IPS-15b (cell line): ENCODE data around the gene GALNT15.

Experiments used
- H3K27me3 ChIP-seq: one replicate; pipeline ENCODE4 v1.6.1; 2013; ENCODE audit warnings: low read length; ENCODE audit not compliant: control insufficient read depth, insufficient read depth
- H3K36me3 ChIP-seq: one replicate; pipeline ENCODE4 v1.6.1; 2013; ENCODE audit warnings: low read length; ENCODE audit not compliant: control insufficient read depth, insufficient read depth
- H3K4me1 ChIP-seq: one replicate; pipeline ENCODE4 v1.6.1; 2013; ENCODE audit warnings: mild to moderate bottlenecking, low read length; ENCODE audit not compliant: control insufficient read depth, insufficient read depth
- H3K4me3 ChIP-seq: one replicate; pipeline ENCODE4 v1.5.1; 2013; ENCODE audit warnings: low read depth, low read length
- H3K9ac ChIP-seq: one replicate; pipeline ENCODE4 v1.6.1; 2013; ENCODE audit warnings: low read depth, mild to moderate bottlenecking, low read length
- H3K9me3 ChIP-seq: one replicate; pipeline ENCODE4 v1.6.1; 2013; ENCODE audit warnings: mild to moderate bottlenecking, low read length; ENCODE audit not compliant: control insufficient read depth, insufficient read depth

GALNT15 gene

DNA sequence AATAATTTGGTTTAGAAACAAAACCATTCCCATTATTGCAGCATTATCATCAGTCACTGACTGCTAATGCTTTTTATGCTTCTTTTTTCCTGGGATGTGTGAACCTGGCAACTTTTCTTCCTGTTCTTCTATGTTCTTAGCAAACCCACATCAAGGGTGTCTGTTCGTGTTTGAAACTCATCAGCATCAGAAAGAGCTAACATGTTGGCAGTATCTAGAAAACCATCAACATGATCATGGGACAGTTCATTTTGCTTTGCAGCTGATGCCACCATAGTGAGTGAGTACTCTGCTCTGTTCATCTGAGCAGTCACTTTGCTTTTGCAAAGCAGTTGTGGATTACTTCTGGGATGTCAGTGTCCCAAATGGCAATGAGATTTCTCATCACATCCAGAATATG, 84.4 kb downstream of the GALNT15 start:
- Histone ChIP-seq H3K36me3 (no peaks in the 10 kb centered on the region), H3K27me3 (no peaks in the 10 kb centered on the region)

DNA sequence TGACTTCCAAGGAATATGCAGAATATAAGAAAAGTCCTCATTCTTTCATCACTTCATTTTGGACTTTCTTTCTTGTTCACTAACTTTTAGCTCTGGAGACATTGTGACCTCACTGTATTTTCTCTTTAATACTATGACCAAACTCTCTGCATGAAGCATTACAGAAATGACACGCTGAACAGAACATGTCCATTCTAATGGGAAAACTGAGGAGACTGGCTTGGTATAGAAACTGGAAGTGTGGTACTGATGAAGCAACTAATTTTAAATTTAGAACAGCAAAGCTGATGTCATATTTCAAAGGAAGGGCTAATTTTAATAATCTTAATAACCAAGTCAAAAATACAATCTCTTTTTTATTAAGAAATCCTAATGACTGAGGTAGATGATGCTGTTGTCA, 85.6 kb downstream of the GALNT15 start:
- Histone ChIP-seq H3K9me3 (no peaks in the 10 kb centered on the region), H3K9ac (no peak overlapping the region)

More for the DNA sequence above, 84.4 kb downstream of the GALNT15 start:
- Histone ChIP-seq H3K9ac (no peak overlapping the region), H3K9me3 (no peaks in the 10 kb centered on the region), H3K4me3 (no peak overlapping the region), H3K4me1 (no peaks in the 10 kb centered on the region)

DNA sequence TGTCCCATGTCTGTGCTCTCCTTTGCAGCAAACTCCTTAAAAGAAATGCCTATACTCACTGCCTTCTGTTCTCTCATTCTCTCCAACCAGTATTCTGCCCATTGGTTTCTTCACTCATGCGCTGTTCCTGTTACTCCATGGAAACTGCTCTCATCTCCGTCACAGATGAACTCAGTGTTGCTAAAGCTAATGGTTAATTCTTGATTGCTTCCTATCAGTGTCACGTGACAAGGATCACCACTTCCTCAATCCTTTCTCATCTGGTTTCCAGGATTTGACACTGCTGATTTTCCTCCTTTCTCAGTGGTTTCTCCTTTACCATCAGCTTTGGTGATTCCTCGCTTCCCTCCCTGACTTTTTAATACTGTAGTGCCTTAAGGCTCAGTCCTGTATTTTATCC, 87.7 kb downstream of the GALNT15 start:
- no peaks in the 10 kb centered on the region for H3K36me3 ChIP-seq
- no peak overlapping the region for H3K4me3 ChIP-seq
- H3K9ac ChIP-seq = no peak overlapping the region
- H3K4me1 ChIP-seq = peaks cover 8% of the 10 kb centered on the region
- no peaks in the 10 kb centered on the region for H3K27me3 ChIP-seq
- H3K9me3 ChIP-seq = no peaks in the 10 kb centered on the region

More for the DNA sequence above, 85.6 kb downstream of the GALNT15 start:
- H3K4me3 ChIP-seq = no peak overlapping the region
- no peaks in the 10 kb centered on the region for H3K4me1 ChIP-seq
- no peaks in the 10 kb centered on the region for H3K27me3 ChIP-seq
- no peaks in the 10 kb centered on the region for H3K36me3 ChIP-seq

DNA sequence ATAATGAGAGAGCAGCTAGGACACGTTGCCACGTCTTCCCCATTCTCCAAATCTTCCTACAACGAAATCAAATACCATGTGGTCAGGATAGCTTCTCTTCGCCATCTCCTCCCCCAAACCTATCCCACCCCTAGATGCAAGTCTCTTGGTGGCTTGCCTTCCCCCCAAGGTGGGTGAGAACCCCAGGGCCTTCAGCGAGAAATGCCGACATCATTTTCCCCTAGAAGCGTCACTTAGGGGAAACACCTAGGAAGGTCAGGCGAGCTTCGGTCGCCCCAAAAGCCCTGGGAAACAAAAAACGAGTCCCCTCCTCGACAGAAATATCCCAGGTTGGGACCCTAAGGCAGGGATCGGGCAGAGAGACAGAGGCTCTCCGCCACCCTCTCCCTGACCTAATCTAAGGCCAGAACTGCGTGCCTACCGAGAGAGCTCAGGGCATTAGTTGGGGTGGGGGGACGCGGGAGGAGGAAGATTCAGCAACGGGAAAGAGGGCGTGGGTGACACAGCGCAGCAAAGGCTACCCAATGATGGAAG, 89.8 kb downstream of the GALNT15 start:
- peak overlapping the region; percentile 57 for H3K9ac ChIP-seq
- no peaks in the 10 kb centered on the region for H3K27me3 ChIP-seq
- no peaks in the 10 kb centered on the region for H3K36me3 ChIP-seq
- H3K4me1 ChIP-seq = peaks cover 8% of the 10 kb centered on the region
- H3K4me3 ChIP-seq = peak overlapping the region; percentile 99
- H3K9me3 ChIP-seq = no peaks in the 10 kb centered on the region

DNA sequence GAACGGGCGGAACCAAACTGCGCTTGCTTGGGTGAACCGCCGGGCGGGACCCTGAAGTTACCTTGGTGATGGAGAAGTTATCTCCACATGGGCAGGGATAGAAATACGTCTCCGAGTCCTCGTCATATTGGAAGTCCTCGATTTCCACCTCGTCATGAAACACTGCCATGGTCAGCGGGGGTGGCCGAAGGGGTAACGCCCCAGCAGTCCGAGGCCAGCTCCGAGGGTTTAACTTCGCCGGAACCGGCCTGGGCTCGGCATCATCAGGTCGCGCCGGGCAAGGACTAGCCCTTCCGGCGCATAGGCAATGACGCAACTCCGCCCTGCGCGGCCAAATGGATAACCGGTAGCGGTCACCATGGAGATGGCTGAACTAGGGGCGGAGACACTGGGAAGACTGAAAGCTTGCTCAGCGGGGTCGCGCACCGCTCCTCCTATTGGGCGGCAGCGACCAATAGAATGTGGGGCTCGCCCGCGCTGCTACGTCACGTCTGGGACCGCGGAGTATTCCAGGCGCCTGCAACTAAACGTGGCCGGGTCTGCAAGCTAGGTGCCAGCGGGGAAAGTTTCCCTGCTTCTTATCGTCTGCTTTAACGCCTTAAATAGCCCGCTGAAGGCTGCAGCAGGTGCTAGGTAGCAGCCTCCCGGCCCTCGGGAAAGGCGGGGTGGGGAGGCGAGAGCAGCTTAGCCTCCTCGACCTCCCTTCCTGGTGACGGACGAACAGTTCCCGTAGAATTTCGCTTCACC, 90.4 kb downstream of the GALNT15 start, which contains the start of the genes DPH3 and OXNAD1:
Gene DPH3, minus strand, starts transcription at position 236 of the 747 bp plus-strand sequence. Its CDS starts 67 bp downstream, at position 169.
Gene OXNAD1, plus strand, starts transcription at position 505 of the 747 bp plus-strand sequence. CDS start 5,741 bp downstream, outside the sequence.
- Histone ChIP-seq H3K27me3 (no peaks in the 10 kb centered on the region), H3K4me1 (peaks cover 8% of the 10 kb centered on the region), H3K9ac (peak within 1 kb of the TSS; percentile 94), H3K36me3 (no peaks in the 10 kb centered on the region), H3K4me3 (peak within 1 kb of the TSS; percentile 99), H3K9me3 (no peaks in the 10 kb centered on the region)

DNA sequence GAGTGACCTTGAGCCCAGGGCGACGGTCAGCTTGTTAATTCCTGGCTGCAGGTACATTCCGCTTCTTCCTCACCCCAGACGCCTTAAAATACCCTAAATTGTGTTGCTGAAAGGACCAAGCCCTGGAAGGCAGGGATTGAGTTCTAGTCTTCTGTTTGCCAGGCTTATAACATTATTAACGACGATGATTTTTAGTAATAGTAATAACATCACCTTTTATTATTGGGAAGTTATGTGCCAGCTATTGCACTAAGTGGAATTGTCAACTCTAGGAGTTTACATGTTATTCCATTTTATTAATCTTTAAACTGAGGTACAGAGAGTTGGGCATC, 90.9 kb downstream of the GALNT15 start:
- Histone ChIP-seq H3K9ac (peak overlapping the region; percentile 94), H3K9me3 (no peaks in the 10 kb centered on the region), H3K4me1 (peaks cover 8% of the 10 kb centered on the region), H3K36me3 (no peaks in the 10 kb centered on the region), H3K4me3 (peak overlapping the region; percentile 99), H3K27me3 (no peaks in the 10 kb centered on the region)

DNA sequence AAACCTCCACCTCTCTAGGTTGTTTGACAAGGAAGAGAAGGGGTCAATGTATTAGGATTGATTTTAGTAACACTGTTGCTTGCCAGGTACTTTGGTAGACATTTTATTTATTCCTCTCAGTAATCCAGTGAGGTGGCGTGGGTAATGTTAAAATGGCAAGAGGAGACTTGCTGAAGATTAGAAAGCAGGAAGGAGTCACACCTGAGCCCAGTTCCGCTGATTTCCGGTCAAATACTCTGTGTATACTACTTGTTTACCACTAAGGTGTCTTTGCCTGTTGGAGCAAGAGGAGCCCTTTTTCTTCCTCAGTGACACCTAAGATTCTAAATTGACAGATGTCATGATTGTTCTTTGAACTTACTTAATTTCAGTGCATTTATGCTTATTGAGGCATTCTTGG, 92.2 kb downstream of the GALNT15 start:
- Histone ChIP-seq H3K9me3 (no peaks in the 10 kb centered on the region), H3K9ac (no peak overlapping the region), H3K27me3 (no peaks in the 10 kb centered on the region), H3K36me3 (no peaks in the 10 kb centered on the region), H3K4me1 (peaks cover 8% of the 10 kb centered on the region), H3K4me3 (no peak overlapping the region)

DNA sequence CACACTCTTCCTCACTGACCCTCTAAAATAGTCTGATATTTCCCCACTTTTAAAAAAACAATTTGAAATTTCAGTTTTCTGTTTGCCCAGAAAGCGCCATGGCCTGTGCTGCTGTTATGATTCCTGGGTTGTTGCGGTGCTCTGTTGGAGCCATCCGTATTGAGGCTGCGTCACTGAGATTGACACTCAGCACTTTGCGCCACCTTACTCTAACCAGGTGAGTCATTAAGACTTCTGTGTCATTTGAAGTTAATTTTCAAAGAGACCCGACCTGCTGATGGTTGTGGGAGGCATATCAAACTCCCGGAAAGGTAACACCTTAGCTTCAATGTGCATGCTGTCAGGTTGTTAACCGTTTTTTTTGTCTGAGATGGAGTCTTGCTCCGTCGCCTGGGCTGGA, 96.4 kb downstream of the GALNT15 start:
- Histone ChIP-seq H3K9ac (no peak overlapping the region), H3K36me3 (peaks cover 5% of the 10 kb centered on the region), H3K4me3 (no peak overlapping the region), H3K27me3 (no peaks in the 10 kb centered on the region), H3K4me1 (peaks cover 6% of the 10 kb centered on the region), H3K9me3 (no peaks in the 10 kb centered on the region)

DNA sequence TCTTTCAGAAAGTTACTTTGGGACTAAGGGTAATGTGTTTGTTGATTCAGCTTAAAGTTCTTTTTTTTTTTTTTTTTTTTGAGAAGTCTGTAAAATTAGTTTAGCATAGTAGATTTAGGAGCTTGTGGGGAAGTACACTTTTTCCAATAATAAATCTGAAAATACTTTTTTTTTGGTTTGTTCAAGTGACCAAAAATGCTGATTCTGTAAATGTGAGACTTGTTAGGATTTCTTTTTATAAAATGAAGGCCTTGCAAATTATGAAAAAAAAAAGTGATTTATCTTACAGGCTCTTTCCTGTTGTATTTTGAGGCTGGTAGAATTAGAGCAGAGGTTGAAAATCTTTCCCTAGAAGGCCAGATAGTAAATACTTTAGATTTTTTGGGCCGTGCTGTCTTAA, 98.1 kb downstream of the GALNT15 start:
- Histone ChIP-seq H3K36me3 (peaks cover 5% of the 10 kb centered on the region), H3K4me1 (no peaks in the 10 kb centered on the region), H3K9ac (no peak overlapping the region), H3K4me3 (no peak overlapping the region), H3K9me3 (no peaks in the 10 kb centered on the region), H3K27me3 (no peaks in the 10 kb centered on the region)

DNA sequence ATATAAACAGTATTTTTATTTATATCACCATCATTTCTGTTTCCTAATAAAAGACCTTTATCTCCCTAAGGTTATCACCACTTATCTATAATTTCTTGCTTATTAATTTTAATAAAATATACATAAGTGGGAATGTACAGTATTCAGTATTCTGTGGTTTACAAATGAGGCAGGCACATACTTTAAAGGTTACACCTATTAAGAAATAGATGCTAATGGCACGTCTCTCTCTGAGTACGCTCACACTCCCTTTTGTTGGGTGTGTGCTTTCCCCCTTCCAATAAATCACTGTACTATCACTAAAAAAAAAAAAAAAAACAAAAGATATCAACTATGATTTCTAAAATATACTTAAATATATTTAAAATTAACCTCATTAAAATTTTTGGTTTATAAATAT, 99.4 kb downstream of the GALNT15 start:
- H3K36me3 ChIP-seq = peaks cover 5% of the 10 kb centered on the region
- H3K9me3 ChIP-seq = no peaks in the 10 kb centered on the region

DNA sequence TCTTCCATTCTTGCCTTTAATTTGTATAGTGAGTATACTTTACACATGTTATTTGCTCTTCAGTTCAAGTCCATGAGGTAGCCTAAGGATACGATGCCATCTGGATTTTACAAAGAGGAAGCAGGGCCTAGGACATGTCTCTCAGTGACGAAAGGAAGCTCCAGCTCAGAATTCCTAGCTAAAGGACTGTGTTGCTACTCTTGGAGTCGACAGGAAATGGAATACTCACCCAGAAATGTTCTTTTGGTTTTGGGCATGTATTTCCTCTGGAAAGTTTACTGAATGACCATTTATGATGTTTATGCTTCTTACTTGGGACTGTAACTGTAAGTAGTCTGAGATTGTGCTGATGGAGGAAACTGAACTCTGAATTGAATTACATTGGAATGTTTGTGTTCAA, 103.0 kb downstream of the GALNT15 start:
- no peak overlapping the region for H3K4me3 ChIP-seq
- no peaks in the 10 kb centered on the region for H3K36me3 ChIP-seq
- no peaks in the 10 kb centered on the region for H3K9me3 ChIP-seq
- no peaks in the 10 kb centered on the region for H3K4me1 ChIP-seq
- no peak overlapping the region for H3K9ac ChIP-seq
- no peaks in the 10 kb centered on the region for H3K27me3 ChIP-seq

More for the DNA sequence above, 99.4 kb downstream of the GALNT15 start:
- H3K4me1 ChIP-seq = no peaks in the 10 kb centered on the region
- H3K27me3 ChIP-seq = no peaks in the 10 kb centered on the region
- H3K4me3 ChIP-seq = no peak overlapping the region
- H3K9ac ChIP-seq = no peak overlapping the region
